Endometrial microvascular endothelial cells (primary cell): ENCODE results near the gene IHH. TPM values are rescaled to one million over a fixed set of nuclear protein-coding genes. Genes with fewer than 3 reads are reported as not detected.

ENCODE experiments used
- in situ Hi-C: cut with HindIII; loops from 2 replicates; pipeline ENCODE4 v1.10.0; 2017; ENCODE audit warnings: low sequenced_read_pairs, low pct_unique_long_range_greater_than_20kb; ENCODE audit errors: inconsistent ontology term
- total RNA-seq: library from RNA; depleted of rRNA; stranded (reverse); fragments of >200 nt; gene quantifications from one replicate; pipeline ENCODE4 v1.2.3, GENCODE V29; 2015; ENCODE audit errors: inconsistent ontology term

Gene IHH
- total RNA-seq, 1 donor from 2014 or later: not detected

DNA sequence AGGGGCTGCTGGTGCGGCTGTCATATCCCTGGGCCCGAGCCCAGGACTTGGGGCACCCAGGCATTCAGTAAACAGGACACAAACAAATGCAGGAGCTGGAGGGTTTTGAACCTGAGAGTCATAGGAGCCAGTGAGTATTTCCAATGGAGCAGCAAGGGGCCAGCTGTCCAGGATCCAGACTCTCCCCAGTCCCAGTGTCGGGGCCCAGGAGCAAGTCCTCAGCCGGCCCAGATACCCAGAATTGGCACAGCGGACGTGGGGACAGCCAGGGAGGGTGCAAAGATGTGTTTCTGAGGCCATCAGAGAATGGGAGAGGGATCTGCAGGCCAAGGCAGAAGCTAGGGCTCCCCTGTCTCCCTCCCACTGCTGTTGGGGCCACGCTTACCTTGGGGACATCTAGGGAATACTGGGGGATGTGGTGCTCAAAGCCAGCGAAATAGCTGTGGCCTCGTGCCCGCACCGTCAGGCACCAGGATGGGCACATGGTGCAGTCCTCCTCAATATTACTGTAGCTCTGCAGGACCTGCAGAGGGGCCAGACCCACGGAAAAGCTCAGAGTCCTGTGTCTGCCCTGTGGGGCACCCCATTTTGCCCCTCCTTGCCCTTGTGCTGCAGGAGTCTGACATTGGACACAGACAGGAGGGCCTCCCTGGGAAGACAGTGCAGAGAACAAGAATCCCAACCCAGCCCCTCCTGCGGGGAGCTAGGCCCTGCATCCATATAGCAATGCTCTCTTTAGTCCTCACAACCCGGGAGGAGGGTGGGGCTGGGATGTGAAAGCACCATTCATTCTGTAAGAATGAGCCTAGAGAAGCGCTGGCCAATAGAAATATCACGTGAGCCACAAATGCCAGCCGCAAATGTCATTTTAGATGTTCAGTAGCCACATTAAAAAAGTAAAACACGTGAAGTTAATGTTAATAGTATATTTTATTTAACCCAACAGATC lies 34.8 kb downstream of the IHH start:
- in situ Hi-C loops: no loop called here

DNA sequence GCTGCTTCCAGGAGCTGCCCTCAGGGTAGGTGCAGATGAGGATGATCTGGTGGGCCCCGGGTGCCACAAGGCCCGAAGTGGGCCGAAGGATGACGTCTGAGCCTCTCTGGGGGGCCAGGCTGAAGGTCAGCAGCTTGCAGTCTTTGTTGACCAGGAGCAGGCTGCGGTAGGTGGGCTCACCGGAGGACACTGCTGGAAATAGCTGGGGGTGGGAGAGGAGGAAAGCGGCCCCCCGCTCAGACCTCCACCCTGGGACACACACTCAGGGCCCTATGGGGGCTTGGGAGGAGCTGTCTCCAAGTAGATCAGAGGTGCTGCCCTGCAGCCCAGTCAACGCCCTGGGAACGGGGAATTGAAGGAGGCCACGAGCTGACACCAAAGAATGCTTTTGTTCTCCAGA lies 36.7 kb downstream of the IHH start:
- in situ Hi-C loops: no loop called here

DNA sequence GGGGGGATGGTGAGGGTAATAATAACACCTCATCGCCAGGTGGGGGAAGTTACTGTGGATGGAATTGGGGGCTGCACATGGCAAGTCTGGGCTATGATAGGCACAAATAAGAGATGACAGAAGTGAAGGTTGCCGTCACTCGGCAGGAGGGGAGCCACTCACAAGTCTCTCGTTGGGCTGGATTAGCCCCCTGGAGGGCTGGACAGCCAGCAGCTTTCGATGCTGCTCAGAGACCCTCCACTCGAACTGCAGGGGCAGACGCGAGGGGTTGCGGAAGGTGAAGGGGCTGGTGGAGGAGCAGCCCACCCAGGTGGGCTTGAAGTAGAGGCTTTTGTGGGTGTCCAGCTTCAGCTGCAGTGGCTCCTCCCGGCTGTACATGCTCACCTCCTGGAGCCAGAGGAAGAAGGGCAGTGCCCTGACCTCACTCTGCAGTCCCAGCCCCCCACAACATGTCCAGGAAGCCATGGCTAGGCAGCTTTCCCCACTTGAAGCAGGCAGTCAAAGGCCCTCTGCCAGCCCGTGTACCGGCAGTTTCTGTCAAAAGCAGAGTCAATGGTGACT lies 37.6 kb downstream of the IHH start:
- in situ Hi-C loops: no loop called here

DNA sequence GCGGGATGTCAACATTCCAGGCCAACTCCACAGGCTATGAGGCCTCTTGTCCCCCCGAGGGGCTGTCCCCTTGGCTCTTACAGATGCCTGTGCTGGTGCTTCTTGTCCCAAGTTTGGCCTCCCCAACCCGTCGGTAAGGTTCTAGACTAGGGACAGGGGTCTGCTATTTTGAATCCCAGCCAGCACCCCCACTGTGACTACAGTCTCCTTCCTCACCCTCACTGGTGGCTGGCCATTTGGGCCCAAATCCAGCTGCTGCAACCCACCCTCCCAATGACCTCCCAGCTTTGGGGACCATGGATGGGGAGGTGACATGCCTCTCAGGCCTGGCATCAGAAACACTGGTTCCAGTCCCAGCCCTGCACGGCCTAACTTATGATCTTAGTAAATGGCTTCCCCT lies 38.1 kb downstream of the IHH start:
- in situ Hi-C loops: no loop called here

DNA sequence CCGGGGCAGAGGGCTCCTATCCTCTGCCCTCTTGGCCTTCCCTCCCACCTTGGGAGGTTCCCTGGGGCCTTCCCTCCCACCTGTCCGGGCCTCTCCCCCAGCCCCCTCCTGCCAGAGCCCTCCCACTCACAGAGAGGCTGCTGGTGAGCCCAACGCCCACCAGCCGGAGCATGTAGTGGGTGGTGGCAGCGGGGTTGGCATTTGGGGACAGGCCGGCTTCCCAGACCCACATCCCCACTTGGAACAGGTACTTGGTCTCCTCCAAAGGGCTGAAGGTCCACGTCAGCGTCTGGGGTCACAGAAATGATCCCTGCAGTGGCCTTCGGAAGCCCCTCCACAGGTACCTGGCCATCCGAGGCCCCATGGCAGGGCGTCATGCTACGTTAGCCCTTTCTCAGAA lies 38.7 kb downstream of the IHH start:
- in situ Hi-C loops: no loop called here

DNA sequence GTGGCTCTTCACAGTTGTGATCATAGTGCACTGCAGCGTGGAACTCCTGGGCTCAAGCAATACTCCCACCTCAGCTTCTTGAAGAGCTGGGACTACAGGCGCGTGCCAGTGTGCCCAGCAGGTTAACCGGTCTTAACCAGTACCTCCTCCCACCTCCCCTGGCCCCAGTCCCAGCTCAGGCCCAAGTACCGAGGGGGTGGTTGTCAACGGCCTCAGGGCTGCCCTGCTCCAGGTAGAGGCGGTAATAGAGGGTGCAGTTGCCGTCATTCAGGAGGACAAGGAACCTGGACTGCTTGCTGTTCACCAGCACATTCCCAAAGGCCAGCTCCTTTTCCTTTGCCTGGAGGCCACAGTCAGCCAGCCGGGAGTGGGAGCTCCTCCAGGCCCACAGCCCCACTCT lies 39.1 kb downstream of the IHH start:
- in situ Hi-C loops: no loop called here

DNA sequence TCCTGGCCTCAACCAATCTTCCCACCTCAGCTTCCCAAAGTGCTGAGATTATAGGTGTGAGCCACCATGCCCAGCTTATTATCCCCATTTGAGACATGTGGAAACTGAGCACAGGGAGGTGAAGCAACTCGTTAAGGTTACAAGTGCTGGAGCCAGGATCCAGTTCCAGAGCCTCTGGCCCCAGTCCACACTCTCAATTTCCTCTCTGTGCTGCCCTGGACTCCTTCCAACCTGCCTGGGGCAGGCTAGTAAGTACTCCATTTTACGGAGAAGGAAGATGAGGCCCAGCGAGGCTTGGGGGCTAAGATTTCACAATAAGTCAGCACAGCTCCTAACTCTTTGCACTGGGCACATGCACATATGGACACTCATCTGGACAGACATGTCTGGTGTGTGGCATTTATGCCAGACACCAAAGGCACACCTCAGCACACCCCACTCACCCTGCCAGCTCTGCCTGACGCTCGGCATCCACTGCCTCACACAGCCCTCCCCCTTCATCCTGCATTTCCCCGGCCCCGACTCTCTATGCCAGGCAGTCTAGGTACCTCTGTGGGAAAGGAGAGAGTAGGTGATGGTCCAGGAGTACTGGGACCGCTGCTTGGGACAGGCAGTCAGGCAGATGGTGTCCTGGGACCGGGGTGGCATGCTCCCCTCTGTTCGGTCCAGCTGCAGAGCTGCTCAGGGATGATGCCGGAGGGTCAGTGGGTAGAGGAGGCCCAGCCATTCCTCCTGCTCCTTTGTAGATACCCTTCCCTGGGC lies 39.9 kb downstream of the IHH start:
- in situ Hi-C loops: no loop called here

DNA sequence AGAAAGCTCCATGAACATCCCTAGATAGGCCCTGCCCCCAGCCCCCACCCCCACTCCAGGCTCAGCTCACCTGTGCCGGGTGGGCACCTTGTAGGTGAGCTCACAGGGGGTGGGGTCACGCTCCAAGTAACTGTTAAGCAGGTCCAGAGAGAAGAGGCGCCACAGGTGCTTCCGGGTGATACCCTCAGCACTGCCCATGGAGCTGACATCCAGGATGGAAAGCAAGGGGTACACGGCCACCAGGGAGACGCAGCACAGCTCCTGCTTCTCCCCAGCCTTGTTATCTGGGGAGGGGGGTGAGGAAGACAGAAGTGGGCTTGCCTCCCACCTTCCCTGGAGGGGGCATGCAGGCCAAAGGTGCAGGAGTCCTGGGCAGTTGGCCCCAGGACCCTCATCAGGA lies 41.3 kb downstream of the IHH start:
- in situ Hi-C loops: no loop called here

DNA sequence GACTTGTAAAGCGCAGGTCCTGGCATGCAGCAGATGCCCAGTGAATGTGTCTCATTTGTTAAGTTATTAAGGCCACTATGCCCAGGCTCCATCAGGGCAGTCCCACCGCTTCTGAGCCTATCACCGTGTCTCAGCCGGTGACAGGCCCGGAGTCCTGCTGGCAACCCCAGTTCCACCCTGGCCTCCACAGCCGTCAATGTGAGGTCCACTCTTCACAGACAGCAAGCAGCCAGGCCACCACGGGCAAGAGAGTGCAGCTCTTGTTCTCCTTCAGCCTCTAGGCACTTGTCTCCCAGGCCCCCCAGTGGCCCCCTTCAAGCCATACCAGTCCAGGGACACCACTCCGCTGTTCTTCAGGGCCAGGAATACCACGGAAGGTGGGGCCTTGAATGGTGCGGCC lies 42.0 kb downstream of the IHH start:
- in situ Hi-C loops: no loop called here

DNA sequence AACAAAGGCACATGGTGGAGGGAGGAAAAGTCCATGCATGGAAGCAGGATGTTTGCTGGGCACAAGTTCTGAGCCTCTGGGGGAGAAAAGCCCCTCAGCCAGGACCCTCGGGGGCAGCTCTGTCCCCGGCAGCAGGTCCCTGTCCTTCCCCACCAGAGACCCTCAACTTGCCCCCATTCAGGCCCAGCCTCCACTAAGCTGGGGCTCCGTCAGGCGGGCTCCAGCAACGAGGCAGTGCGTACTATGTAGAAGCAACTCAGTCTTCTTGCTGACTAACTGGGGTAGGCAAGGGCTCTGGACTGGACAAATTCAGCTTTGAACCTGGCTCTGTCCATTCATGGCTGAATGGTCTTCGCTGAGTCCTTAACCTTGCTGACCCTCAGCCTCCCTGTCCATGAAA lies 42.4 kb downstream of the IHH start:
- in situ Hi-C loops: no loop called here

DNA sequence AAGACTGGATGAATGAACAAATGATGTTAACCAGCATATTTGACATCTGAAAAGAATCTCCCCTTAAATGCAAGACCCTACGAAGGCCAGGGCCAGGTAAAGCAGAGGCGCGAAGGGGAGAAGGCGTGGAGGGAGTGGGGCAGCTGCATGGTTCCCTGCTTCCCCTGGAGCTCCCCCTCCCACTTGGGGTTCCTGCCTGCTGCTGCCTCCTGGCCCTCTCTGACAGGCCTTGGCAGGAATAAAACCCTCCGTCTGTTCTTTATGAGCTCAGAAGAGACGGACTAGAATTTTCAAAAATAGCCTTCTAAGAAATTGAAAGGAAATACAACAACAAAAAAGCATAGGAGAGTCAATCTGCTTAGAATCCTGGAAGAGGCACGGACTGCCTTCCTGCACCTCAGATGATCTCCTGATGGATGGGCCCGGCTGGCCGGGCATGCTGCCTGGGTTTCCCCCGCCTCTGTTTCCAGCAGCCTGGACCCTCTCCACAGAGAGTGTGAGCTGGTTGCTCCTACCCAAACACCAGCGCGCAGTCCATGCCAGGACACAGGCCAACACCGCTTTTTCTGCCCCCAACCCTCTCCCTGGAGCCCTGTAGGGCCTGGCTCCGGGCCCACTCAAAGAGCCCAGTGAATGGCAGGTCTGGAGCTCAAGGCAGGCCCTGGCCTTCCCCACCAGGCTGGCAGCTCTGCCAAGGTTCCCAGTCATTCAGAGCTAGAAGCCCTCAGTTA lies 43.4 kb downstream of the IHH start:
- in situ Hi-C loops: no loop called here

DNA sequence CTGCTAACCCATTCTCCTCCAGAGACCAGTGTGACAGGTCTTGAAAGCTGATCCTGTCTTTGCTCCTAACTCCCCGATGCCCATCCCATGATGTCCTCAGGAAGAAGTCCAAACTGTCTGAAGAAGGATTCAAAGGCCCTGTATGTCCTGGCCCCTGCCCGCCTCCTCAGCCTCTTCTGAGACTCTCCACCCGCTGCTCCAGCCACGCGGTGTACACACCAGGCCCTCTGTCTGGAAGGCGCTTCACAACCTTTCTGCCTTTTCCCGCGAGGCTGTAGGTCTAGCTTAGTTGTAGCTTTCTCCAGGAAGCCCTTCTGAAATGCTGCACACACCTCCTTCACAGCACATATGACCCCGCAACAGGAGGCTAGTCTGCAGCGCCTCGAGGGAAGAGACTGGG lies 44.0 kb downstream of the IHH start:
- in situ Hi-C loops: no loop called here

DNA sequence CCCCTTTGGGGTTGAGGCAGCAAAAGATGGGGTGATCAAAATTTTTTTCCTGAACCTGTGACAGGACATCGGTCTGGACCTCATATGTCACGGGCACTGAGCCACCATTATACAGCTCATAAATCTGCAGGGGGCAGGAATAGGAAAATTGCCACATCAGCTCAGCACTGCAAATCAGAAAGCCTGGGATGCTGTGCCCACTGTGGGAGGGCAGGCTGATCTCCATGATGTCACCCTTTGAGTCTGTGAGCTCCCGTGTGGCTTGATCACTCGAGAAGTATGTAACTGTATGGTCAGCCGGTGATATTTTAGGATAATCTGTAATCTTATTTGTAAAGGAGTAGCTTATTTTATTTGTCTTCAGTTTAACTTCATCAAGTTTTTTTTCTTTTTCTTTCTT lies 49.8 kb downstream of the IHH start:
- in situ Hi-C loops: no loop called here

DNA sequence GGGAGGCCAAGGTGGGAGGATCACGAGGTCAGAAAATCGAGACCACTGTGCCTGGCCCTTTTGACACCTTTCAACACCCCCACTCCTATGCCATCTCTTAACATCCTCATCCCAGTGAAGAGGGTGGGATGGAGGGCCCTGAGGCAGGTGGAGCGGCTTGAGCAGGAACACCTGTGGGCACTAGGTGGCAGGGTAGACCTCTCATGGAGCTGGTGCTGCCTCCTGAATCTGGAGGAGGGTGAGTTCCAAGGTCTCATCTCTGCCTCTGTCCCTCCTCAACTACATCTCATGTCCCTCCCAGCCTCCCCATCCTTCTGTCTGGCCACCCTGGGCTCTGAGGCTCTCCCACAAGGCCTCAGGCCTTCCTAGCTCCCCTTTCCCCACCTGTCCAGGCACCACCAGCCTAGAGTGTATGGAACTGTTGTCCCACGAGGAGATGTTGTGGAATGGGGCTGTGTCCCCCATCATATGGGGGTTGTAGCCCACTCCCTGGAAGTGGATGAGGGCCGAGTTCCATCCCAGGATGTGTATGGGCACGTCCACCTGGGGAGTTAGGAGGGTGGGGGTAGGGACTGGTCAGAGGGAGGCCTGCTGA lies 50.5 kb downstream of the IHH start:
- in situ Hi-C loops: no loop called here

DNA sequence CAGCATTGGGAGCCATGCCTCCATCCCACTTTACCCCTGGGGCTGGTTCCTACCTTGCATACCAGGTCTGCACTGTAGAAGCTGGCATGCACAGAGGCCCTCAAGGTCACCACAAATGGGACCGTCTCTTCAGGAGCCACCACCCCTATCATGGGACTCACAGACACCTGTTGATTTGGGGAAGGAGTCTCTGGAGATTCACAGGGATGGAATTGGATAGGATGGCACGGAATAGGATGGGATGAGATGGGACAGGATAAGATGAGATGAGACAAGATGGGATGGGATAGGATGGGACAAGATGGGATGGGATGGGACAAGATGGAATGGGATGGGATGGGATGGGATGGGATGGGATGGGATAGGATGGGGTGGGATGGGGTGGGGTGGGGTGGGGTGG lies 51.4 kb downstream of the IHH start:
- in situ Hi-C loops: no loop called here
